HCT116 (cell line): ENCODE data around the gene GRIP2. TPM values are rescaled to one million over a fixed set of nuclear protein-coding genes. Genes with fewer than 3 reads are reported as not detected.

Source experiments
- ATAC-seq: fragments of 200-7000 bp; cut with Tn5 transposase; 2 replicates; pipeline ENCODE4 v1.9.1; 2020; ENCODE audit warnings: mild to moderate bottlenecking, moderate library complexity
- BruUV-seq: library from RNA; stranded (reverse); fragments of 400-500 nt; replicated peaks from 2 replicates; lab custom pipeline; 2021; lab: Mats Ljungman, UMichigan
- CTCF ChIA-PET: fragments of 300-600 bp; sonication (Branson Sonifier 250); formaldehyde crosslinking; loops from one replicate; lab custom pipeline; 2021; ENCODE audit warnings: antibody characterized with exemption; lab: Charles Lee
- POLR2A ChIA-PET: fragments of 300-600, 350-600 bp; sonication (Branson Sonifier 250); formaldehyde crosslinking; loops from one replicate; lab custom pipeline; 2021; ENCODE audit warnings: antibody characterized with exemption; lab: Charles Lee
- RAD21 ChIA-PET, 2 experiments: fragments of 300-600 bp; sonication (Branson Sonifier 250); formaldehyde crosslinking; loops; one replicate each; lab custom pipeline; 2023; ENCODE audit warnings: low total read pairs in 2 of 2; ENCODE audit not compliant: uncharacterized antibody in 2 of 2, unreplicated experiment in 2 of 2, low non-redundant PET in 1 of 2; lab: Charles Lee
- DNase-seq: peaks from one replicate; pipeline ENCODE4 v3.0.0-alpha.2; 2010; ENCODE audit warnings: low read depth, low spot score
- H2AFZ ChIP-seq: fragments of 200-600 bp; shearing (Covaris generic), sonication (generic); 2 replicates; pipeline ENCODE4 v1.6.1; 2017; ENCODE audit warnings: low read depth, mixed run types, mixed read lengths, antibody characterized with exemption, low read length; ENCODE audit not compliant: poor library complexity, severe bottlenecking
- H3K27ac ChIP-seq: 2 replicates; pipeline ENCODE4 v1.5.1; 2012; ENCODE audit warnings: low read depth, low read length
- H3K27me3 ChIP-seq: fragments of 200-600 bp; sonication (generic); 2 replicates; pipeline ENCODE4 v1.6.1; 2016; ENCODE audit warnings: mixed run types, low read length, mixed read lengths; ENCODE audit not compliant: insufficient read depth
- H3K36me3 ChIP-seq, 2 experiments: fragments of 200-500 bp in 1 of 2; fragments of 200-600 bp in 1 of 2; sonication (Bioruptor generic) in 1 of 2; sonication (generic) in 1 of 2; 2 replicates each; pipeline versions ENCODE4 v1.5.1 to v1.6.1; 2014 to 2016; ENCODE audit warnings: low read length in 2 of 2, inconsistent platforms in 1 of 2, mixed read lengths in 1 of 2, mixed run types in 1 of 2; ENCODE audit not compliant: insufficient read depth in 2 of 2, control insufficient read depth in 1 of 2
- H3K4me1 ChIP-seq, 2 experiments: fragments of 200-600 bp in 1 of 2; sonication (generic) in 1 of 2; 2 replicates each; pipeline versions ENCODE4 v1.5.1 to v1.6.1; 2012 to 2017; ENCODE audit warnings: low read length in 2 of 2, inconsistent platforms in 1 of 2, mild to moderate bottlenecking in 1 of 2, mixed read lengths in 1 of 2, mixed run types in 1 of 2, moderate library complexity in 1 of 2; ENCODE audit not compliant: insufficient read depth in 2 of 2, control insufficient read depth in 1 of 2
- H3K4me2 ChIP-seq: fragments of 200-600 bp; sonication (generic); 2 replicates; pipeline ENCODE4 v1.6.1; 2017; ENCODE audit warnings: mixed run types, low read length, mixed read lengths
- H3K4me3 ChIP-seq, 2 experiments: fragments of 200-600 bp in 1 of 2; sonication (generic) in 1 of 2; replicated peaks in 1 of 2; 2 replicates each; pipeline ENCODE4 v1.5.1; 2011 to 2016; ENCODE audit warnings: low read length in 2 of 2, control low read depth in 1 of 2, low read depth in 1 of 2, mild to moderate bottlenecking in 1 of 2, mixed read lengths in 1 of 2, mixed run types in 1 of 2
- H3K79me2 ChIP-seq: fragments of 200-600 bp; sonication (generic); 2 replicates; pipeline ENCODE4 v1.6.1; 2017; ENCODE audit warnings: mild to moderate bottlenecking, mixed run types, low read length, moderate library complexity, mixed read lengths; ENCODE audit not compliant: insufficient read depth
- H3K9ac ChIP-seq: fragments of 200-600 bp; sonication (generic); 2 replicates; pipeline ENCODE4 v1.6.1; 2016; ENCODE audit warnings: low read length, mixed read lengths
- H3K9me2 ChIP-seq: fragments of 200-600 bp; sonication (generic), shearing (Covaris generic); 2 replicates; pipeline ENCODE4 v1.6.1; 2017; ENCODE audit warnings: mixed run types, mild to moderate bottlenecking, moderate library complexity; ENCODE audit not compliant: insufficient read depth
- H3K9me3 ChIP-seq, 2 experiments: fragments of 200-500 bp in 1 of 2; fragments of 200-600 bp in 1 of 2; sonication (Bioruptor generic) in 1 of 2; sonication (generic) in 1 of 2; 2 replicates each; pipeline ENCODE4 v1.6.1; 2014 to 2017; ENCODE audit warnings: low read length in 2 of 2, mixed read lengths in 2 of 2, inconsistent platforms in 1 of 2, low read depth in 1 of 2, mild to moderate bottlenecking in 1 of 2, mixed run types in 1 of 2, moderate library complexity in 1 of 2; ENCODE audit not compliant: control insufficient read depth in 1 of 2, insufficient read depth in 1 of 2
- H4K20me1 ChIP-seq: fragments of 200-600 bp; sonication (generic), shearing (Covaris generic); 2 replicates; pipeline ENCODE4 v1.6.1; 2017; ENCODE audit warnings: mixed run types, mild to moderate bottlenecking, moderate library complexity; ENCODE audit not compliant: insufficient read depth
- EZH2 ChIP-seq: fragments of 200-600 bp; sonication (generic); IDR thresholded peaks from 2 replicates; pipeline ENCODE4 v1.6.1; 2017; ENCODE audit warnings: antibody characterized with exemption, mixed run types
- RAD21 ChIP-seq: IDR thresholded peaks from 2 replicates; pipeline ENCODE4 v1.6.1; 2012; ENCODE audit warnings: low read depth, mild to moderate bottlenecking
- YY1 ChIP-seq: IDR thresholded peaks from 2 replicates; pipeline ENCODE4 v1.6.1; 2011; ENCODE audit warnings: low read length, low read depth, moderate library complexity, mild to moderate bottlenecking; ENCODE audit not compliant: insufficient replicate concordance; ENCODE audit errors: extremely low read depth
- intact Hi-C: fragments of 100-400 bp; cut with micrococcal nuclease; formaldehyde crosslinking; loops from 2 replicates; pipeline ENCODE4 v1.10.0; 2022
- total RNA-seq: library from RNA; stranded (reverse); gene quantifications from one replicate; pipeline ENCODE4 v1.2.1, GENCODE V29; 2021; ENCODE audit not compliant: unreplicated experiment
- TF ChIP-seq, protein P1 (sequence below), 3 experiments: fragments of 200-600 bp in 1 of 3; sonication (generic) in 1 of 3; IDR thresholded peaks in 2 of 3; conservative IDR thresholded peaks in 1 of 3; 2 replicates each; pipeline ENCODE4 v1.5.1; 2012 to 2017; ENCODE audit warnings: low read depth in 2 of 3, low read length in 2 of 3, antibody characterized with exemption in 1 of 3, borderline replicate concordance in 1 of 3, control low read depth in 1 of 3, mild to moderate bottlenecking in 1 of 3, mixed read lengths in 1 of 3, mixed run types in 1 of 3, moderate library complexity in 1 of 3; ENCODE audit not compliant: insufficient read depth in 1 of 3

Gene GRIP2
- total RNA-seq, 1 experiment from 2014 or later = 0.34 TPM

DNA sequence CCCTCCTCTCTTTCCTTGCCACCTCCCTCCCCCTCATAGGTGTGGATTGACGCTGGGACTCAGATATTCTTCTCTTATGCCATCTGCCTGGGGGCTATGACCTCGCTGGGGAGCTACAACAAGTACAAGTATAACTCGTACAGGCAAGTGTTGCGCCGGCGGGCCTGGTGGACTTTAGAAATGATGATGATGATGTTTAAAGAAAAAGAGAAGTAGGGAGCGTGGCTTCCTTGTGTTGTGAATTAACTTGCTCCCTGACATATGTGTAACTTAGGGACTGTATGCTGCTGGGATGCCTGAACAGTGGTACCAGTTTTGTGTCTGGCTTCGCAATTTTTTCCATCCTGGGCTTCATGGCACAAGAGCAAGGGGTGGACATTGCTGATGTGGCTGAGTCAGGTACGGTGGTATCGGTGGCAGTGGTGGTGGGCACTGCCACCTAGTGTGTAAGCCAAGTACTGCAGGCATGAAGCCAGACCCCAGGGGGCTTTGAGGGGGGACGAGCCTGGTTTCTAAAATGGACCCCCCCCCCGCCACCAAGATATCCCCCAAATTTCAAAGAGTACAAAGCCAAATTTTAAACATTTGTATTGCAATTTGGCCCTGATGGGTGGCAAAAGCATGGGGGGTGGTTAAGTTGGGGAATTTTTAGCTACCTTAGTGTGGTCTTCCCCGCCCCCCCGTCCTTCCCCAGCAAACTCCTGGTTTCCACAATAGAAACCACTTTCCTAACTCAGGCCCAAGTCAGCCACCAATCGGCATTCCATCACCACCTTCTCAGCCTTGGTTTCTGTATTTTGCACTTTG, 72.1 kb downstream of the GRIP2 start:
- no peaks in the 10 kb centered on the region for H3K79me2 ChIP-seq
- no peaks in the 10 kb centered on the region for H3K27me3 ChIP-seq

More for the DNA sequence above, 72.1 kb downstream of the GRIP2 start:
- Histone ChIP-seq H3K9me3 (no peaks in the 10 kb centered on the region), H2AFZ (no peak overlapping the region), H4K20me1 (no peaks in the 10 kb centered on the region), H3K9ac (no peak overlapping the region), H3K4me3 (no peak overlapping the region), H3K4me1 (peaks cover 13 to 19% of the 10 kb centered on the region in 2 experiments), H3K27ac (no peak overlapping the region), H3K36me3 (peaks cover 5 to 11% of the 10 kb centered on the region in 2 experiments; a peak in 2 of 4 replicates), H3K9me2 (no peaks in the 10 kb centered on the region), H3K4me2 (no peak overlapping the region)
- no peak for DNase-seq
- intact Hi-C loops = loop anchor here (1.0 kb wide), 3 partner anchors 207 to 572 kb away; no protein-coding TSS in a partner anchor
- TF ChIP-seq RAD21 = peak; percentile 87
- TF ChIP-seq, protein P1, sequence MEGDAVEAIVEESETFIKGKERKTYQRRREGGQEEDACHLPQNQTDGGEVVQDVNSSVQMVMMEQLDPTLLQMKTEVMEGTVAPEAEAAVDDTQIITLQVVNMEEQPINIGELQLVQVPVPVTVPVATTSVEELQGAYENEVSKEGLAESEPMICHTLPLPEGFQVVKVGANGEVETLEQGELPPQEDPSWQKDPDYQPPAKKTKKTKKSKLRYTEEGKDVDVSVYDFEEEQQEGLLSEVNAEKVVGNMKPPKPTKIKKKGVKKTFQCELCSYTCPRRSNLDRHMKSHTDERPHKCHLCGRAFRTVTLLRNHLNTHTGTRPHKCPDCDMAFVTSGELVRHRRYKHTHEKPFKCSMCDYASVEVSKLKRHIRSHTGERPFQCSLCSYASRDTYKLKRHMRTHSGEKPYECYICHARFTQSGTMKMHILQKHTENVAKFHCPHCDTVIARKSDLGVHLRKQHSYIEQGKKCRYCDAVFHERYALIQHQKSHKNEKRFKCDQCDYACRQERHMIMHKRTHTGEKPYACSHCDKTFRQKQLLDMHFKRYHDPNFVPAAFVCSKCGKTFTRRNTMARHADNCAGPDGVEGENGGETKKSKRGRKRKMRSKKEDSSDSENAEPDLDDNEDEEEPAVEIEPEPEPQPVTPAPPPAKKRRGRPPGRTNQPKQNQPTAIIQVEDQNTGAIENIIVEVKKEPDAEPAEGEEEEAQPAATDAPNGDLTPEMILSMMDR (IDR thresholded peaks at IDR 0.05 in 2 of 3, conservative IDR thresholded peaks at IDR 0.05 in 1 of 3; ENCODE audit: borderline replicate concordance in 1 of 3, insufficient read depth in 1 of 3, low read depth in 2 of 3, low read length in 2 of 3) = peak; percentile 63 to 90 (median 89); a peak in 5 of 6 replicates
- TF ChIP-seq EZH2 = no peak
- no peak for TF ChIP-seq YY1
- CTCF ChIA-PET = interaction anchor here (0.8 to 2.9 kb wide), 3 partner anchors 207 to 264 kb away, joined by 5 to 30 read pairs (median 8); no protein-coding TSS in a partner anchor
- RAD21 ChIA-PET = interaction anchor here (0.9 to 1.2 kb wide), 2 partner anchors 264 kb away, joined by 4 to 7 read pairs; no protein-coding TSS in a partner anchor
- BruUV-seq = no TSS peak
- POLR2A ChIA-PET = no interaction called here
- peak; percentile 39 for ATAC-seq
